SU-DHL-6 (cell line): ENCODE measurements around the gene LRP1B.

Source experiments
- EZH2phosphoT487 ChIP-seq: fragments of 200-600 bp; sonication (generic), shearing (Covaris generic); conservative IDR thresholded peaks from 2 replicates; pipeline ENCODE4 v1.6.1; 2018; ENCODE audit warnings: mild to moderate bottlenecking, antibody characterized with exemption, low read length, moderate library complexity, mixed read lengths
- TF ChIP-seq, protein P1 (sequence below): fragments of 200-600 bp; sonication (generic); IDR thresholded peaks from one replicate; pipeline ENCODE4 v1.5.1; 2017; ENCODE audit warnings: antibody characterized with exemption, mild to moderate bottlenecking, low read length, moderate library complexity; ENCODE audit not compliant: insufficient read depth, poor library complexity, severe bottlenecking

DNA sequence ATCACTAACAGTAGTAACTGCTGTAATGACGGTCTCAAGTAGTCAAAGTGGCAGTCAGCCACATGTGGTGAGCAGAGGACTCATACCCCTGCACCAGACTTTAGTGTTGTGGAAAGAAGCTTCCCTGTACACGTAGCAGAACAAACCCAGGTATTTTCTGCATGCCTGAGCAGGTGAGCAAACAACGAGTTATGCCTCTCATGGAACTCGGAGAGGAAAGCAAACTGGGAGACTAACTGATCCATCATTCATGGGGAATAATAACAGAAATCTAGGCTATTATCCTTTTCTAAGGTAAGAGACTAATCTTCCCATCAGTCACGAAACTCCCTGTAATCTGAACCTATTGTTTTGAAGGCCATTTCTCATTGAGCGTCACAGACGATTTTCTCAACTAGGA, 1855.4 kb downstream of the LRP1B start:
- TF ChIP-seq, protein P1, sequence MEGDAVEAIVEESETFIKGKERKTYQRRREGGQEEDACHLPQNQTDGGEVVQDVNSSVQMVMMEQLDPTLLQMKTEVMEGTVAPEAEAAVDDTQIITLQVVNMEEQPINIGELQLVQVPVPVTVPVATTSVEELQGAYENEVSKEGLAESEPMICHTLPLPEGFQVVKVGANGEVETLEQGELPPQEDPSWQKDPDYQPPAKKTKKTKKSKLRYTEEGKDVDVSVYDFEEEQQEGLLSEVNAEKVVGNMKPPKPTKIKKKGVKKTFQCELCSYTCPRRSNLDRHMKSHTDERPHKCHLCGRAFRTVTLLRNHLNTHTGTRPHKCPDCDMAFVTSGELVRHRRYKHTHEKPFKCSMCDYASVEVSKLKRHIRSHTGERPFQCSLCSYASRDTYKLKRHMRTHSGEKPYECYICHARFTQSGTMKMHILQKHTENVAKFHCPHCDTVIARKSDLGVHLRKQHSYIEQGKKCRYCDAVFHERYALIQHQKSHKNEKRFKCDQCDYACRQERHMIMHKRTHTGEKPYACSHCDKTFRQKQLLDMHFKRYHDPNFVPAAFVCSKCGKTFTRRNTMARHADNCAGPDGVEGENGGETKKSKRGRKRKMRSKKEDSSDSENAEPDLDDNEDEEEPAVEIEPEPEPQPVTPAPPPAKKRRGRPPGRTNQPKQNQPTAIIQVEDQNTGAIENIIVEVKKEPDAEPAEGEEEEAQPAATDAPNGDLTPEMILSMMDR: no peak
- TF ChIP-seq EZH2phosphoT487: no peak
